HG02943 (cell line): ENCODE results near the gene ARHGAP30.
"Not testable (repeated sequence)": the region's sequence is repeated elsewhere in the genome, so short reads cannot be mapped to it uniquely, and the experiment has no call there.

ENCODE experiments used
- ATAC-seq: cut with Tn5 transposase; IDR thresholded peaks from one replicate; pipeline ENCODE4 v1.9.1; 2021; ENCODE audit warnings: mild to moderate bottlenecking, low read depth, moderate library complexity; ENCODE audit not compliant: unreplicated experiment

ARHGAP30 gene

GRCh38 chr1:161073474-161074121, 3.9 kb upstream of the ARHGAP30 start:
- ATAC-seq, result no peak

- no peak for ATAC-seq
These were observed 3.2 kb upstream of the ARHGAP30 start for GRCh38 chr1:161072751-161073449.

GRCh38 chr1:161071886-161072371, 2.2 kb upstream of the ARHGAP30 start:
- no peak for ATAC-seq

- ATAC-seq, result no peak
These were observed 1.1 kb upstream of the ARHGAP30 start for GRCh38 chr1:161070761-161071160.

GRCh38 chr1:161069241-161069640, 450 bp downstream of the ARHGAP30 start:
- no peak for ATAC-seq

- no peak for ATAC-seq
These were observed 1.1 kb downstream of the ARHGAP30 start for GRCh38 chr1:161068306-161069234.

GRCh38 chr1:161066694-161067093, 3.0 kb downstream of the ARHGAP30 start:
- ATAC-seq, result no peak

- ATAC-seq, result not testable (repeated sequence)
These were observed 4.0 kb downstream of the ARHGAP30 start for GRCh38 chr1:161065681-161066080.

- ATAC-seq, result not testable (repeated sequence)
These were observed 5.8 kb downstream of the ARHGAP30 start for GRCh38 chr1:161063936-161064335.

GRCh38 chr1:161061419-161061818, 8.3 kb downstream of the ARHGAP30 start:
- ATAC-seq, result no peak

- ATAC-seq, result no peak
These were observed 10.4 kb downstream of the ARHGAP30 start for GRCh38 chr1:161059293-161059692.

GRCh38 chr1:161054805-161055204, 14.9 kb downstream of the ARHGAP30 start:
- ATAC-seq, result no peak

- no peak for ATAC-seq
These were observed 15.5 kb downstream of the ARHGAP30 start for GRCh38 chr1:161054232-161054631.

- ATAC-seq, result no peak
These were observed 16.8 kb downstream of the ARHGAP30 start for GRCh38 chr1:161052899-161053298.

- ATAC-seq, result no peak
These were observed 18.5 kb downstream of the ARHGAP30 start for GRCh38 chr1:161051219-161051618.

GRCh38 chr1:161048949-161049722, 20.6 kb downstream of the ARHGAP30 start:
- no peak for ATAC-seq

- ATAC-seq, result no peak
These were observed 22.0 kb downstream of the ARHGAP30 start for GRCh38 chr1:161047436-161048420.

- peak; percentile 45 for ATAC-seq
These were observed 23.0 kb downstream of the ARHGAP30 start for GRCh38 chr1:161046605-161047228.
